Right ventricle myocardium superior (tissue), 1 donor: Measurements from ENCODE around the gene TRABD2B. TPM values are rescaled to one million over a fixed set of nuclear protein-coding genes. Genes with fewer than 3 reads are reported as not detected.

Experiments used
- ATAC-seq: fragments of 200-7000 bp; cut with Tn5 transposase; one replicate; pipeline ENCODE4 v1.9.1; 2020; ENCODE audit warnings: mild to moderate bottlenecking; ENCODE audit not compliant: poor library complexity
- DNase-seq: peaks from one replicate; pipeline ENCODE4 v3.0.0-alpha.2; 2020
- intact Hi-C: fragments of 100-400 bp; cut with DNase I; formaldehyde crosslinking; loops from one replicate; pipeline ENCODE4 v1.11.2; 2022
- total RNA-seq: library from RNA; stranded (reverse); fragmentation: NEBNext Ultra II Directional; extraction: Animal tissue kit (Norgen Biotek cat#: 25700); gene quantifications from one replicate; pipeline ENCODE4 v1.2.1, GENCODE V29; 2021
- donor health status: DM: no; HTN: yes; CAD: no; lungs with severe emphysema.

The TRABD2B gene
- total RNA-seq, 1 donor from 2014 or later, result 0.51 TPM

DNA sequence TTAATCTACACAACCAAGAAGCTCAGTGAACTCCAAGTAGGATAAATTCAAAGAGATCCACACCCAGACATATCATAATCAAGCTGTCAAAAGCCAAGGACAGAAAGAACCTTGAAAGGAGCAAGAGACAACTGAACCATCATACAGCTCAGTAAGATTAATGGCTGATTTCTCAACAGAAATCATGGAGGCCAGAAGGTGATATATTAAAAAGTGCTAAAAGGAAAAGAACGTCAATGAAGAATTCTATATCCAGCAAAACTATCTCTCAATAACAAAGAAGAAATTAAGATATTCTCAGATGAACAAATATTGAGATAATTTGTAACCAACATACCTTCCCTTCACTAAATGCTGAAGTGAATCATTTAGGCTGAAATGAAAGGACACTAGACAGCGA lies 161.8 kb downstream of the TRABD2B start:
- no peak for ATAC-seq
- DNase-seq, result no peak
- intact Hi-C loops, result no loop called here

DNA sequence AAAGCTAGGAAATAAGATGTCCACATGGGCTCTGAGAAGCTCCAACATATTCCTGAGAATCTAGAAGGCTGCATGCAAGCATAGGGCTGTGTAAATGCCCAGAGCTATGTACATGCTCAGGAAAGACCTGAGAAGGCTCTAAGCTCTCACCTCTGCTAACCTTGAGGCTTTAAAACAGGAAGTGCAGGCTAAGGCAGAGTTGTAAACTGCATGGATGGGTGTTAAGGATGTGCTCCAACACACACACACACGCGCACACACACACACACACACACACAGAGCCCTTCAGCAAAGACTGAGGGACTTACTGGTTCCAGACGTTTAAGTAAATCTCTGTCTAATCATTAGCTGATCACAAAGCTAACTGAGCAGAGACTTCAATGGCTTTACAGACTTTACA lies 162.9 kb downstream of the TRABD2B start:
- DNase-seq (no peak), ATAC-seq (no peak)
- intact Hi-C loops, result no loop called here

DNA sequence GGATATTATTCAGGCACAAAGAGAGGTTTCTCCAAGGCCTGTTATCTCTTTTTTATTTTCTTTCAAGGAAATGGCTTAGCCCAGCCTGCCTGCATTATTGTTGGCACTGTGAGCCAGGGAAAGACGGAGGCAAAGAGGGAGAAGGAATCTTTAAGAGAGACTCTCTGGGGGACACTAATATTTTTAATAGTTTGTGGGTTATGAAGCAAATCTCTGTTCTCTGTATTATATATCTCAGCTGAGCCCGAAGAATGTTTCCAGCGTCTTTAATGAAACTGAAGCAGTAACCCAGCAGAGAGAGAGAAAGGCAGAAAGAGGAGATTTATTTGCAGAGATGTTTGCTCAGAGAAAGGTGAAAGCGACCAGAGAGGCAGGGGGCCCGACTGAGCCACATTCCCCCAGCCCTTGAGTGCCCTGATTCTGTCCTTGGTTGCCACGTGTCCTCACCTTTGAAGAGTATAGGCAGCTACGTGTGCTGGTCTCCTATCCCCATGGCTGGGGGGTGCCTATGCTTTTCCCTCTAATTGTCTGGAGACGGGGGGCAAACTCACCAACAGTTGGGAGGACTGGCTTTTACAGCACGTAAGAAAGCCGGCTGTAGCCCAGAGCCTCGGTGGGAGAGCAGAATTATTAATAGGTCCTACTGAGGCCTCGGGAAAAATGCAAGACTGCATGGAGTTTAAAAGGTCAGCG lies 166.4 kb downstream of the TRABD2B start:
- intact Hi-C loops, result no loop called here
- no peak for DNase-seq
- no peak for ATAC-seq

DNA sequence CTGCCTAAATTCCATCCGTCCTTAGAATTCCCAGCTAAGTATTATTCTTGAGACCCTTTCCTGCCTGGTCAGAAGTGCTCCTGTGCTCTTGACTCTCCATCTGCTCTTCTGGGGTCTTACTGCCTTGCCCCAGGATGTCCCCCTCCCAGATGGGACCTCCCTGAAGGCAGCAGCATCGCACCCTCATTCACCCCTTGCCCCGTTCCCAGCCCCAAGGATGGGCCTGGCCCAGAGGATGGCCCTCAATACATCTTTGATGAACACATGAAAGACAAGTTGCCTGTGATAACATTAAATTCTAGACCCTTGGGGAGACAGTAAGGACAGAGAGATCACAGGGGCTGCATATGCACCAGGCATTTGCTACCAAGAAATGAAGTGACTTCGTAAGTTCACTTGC lies 167.2 kb downstream of the TRABD2B start:
- DNase-seq (no peak), ATAC-seq (no peak)
- intact Hi-C loops, result no loop called here

DNA sequence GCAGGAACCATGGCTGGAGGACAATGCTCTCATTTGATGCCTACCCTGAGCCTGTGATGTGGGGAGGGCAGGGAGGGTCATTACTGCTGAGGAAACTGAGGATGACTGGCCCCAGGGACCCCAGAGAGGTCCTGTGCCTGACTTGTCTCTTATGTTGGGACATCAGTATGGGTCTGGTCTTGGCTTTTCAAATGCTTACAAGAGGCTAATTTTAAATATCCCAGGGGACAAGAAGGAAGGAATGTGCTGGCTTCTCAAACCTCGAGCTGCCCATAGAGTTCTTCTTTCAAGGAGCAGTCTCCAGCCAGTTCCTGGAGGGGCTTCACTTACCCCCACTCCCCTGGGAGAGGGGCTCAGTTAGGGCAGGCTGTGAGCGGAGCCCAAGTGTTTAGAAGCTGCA lies 168.2 kb downstream of the TRABD2B start:
- no peak for ATAC-seq
- no peak for DNase-seq
- intact Hi-C loops, result no loop called here

DNA sequence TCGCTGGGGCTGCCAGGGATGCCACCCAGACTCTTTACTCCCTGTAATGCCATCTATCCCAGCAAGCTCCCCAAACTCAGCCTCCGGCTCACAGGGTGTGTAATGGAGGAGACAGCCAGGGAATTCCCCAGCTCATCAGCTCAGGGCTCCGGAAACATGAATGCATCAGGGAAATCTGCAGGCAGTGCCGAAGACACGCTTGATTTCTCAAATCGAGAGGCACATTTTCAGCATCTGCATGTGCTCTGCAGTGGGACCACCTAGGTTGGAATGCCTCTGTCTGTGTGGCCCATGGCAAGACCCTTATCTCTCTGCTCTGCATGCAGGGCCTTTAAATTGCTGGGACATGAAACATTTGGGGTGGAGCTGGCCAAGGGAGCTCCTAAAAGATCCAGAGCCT lies 170.1 kb downstream of the TRABD2B start:
- DNase-seq, result no peak
- intact Hi-C loops, result no loop called here
- no peak for ATAC-seq

DNA sequence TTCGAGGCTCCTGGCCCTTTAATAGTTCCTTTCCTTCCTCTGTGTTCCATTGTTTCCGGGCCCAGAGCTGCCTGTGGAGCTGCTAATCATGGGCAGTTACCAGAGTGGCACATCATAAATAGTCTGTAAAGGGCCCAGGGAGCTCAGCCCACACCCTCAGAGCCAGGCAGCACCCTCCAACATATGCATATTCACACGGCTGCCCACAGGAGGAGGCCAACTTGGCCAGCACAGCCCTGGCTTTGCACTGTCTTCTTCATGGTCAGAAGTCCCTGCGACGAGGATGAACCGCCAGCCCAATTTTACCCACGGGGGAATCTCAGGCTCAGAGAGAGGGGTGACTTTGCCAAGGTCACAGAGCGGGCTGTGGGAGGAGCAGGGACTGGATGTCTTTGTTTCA lies 172.5 kb downstream of the TRABD2B start:
- ATAC-seq (no peak), DNase-seq (no peak)
- intact Hi-C loops, result no loop called here

DNA sequence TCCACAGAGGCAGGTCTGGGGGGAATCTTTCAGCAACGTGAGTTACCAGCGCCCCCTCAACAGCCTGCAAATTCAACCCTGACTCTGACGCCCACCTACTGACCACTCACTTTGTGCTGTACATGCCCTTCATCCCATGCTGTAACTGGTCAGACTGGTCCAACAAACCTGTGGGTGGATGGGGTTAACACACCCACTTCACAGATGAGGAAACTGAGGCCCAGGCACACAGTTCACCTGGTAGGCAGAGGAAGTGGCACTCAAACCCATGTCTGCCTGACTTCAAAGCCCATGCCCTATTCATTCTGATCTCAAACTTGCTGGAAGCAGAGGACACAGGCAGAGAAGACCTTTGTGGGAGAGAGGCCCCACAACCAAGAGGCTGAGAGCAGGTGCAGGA lies 172.9 kb downstream of the TRABD2B start:
- ATAC-seq, result no peak
- no peak for DNase-seq
- intact Hi-C loops, result no loop called here

DNA sequence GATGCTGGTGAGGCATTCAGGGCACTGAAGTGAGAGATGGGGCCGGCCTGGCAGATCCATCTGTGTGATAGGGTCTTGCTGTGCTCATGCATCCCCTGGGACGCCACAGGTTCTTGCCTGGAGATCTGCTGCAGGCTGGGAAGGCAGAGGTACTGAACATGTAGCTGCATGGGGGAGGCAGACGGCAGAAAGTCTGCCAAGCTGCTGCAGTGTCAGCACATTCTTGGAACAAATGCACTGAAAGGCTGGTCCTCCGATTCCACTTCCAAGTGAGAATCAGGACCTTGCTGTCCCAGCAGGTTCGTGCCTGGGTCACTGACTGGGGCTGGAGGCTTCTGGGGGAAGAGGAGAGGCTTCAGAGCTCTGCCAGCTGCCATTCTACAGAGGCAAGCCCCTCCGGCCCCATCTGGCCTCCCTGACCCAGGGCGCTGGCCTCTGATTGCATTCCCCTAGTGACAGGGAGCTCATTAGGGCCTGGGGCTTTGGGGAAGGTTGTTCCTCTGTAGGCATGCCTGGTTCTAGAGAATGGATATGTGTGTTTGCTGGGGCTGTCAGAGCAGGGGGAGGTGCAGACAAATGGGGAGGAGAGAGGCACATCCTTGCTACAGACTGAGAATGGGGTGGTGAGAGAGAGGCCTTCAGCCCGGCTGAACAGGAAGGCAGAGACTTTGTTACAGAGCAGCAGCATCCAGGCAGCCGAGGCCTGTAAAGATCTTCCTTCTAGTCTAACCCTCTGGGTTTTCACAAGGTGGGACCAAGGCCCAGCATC lies 174.0 kb downstream of the TRABD2B start:
- no peak for DNase-seq
- ATAC-seq, result no peak
- intact Hi-C loops, result no loop called here

DNA sequence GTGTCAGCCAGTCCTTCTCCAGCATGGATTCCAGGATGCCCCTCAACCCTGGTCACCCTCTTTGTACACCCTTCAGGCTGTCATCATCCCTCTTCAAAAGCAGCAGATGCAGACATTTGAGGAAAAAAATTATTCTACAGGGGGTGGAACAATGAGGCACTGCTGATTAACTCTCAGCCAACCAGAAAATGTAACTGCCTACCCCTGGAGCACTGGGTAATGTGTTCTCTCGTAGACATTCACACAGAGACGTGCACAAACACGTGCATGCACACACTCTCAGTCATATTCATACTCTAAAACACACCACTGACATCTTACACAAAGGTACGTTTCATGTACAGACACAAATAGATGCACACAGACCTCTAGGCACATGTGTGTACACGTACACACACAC lies 175.4 kb downstream of the TRABD2B start:
- DNase-seq, result no peak
- intact Hi-C loops, result no loop called here
- no peak for ATAC-seq

DNA sequence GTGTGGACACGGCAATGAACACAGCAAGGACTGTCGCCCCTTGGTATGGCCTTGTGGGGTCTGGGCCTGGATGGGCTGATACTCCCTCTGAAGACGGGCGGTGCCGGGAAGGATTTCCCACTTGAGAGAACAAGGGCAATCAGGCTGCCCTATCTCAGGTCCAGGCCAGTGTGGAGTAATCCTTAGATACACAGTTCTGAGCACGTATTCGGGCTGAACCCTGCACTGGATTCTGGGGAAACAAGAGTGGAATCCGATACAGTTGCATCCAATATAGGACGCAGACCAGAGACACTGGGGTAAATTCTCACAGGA lies 177.7 kb downstream of the TRABD2B start:
- intact Hi-C loops, result no loop called here
- no peak for ATAC-seq

DNA sequence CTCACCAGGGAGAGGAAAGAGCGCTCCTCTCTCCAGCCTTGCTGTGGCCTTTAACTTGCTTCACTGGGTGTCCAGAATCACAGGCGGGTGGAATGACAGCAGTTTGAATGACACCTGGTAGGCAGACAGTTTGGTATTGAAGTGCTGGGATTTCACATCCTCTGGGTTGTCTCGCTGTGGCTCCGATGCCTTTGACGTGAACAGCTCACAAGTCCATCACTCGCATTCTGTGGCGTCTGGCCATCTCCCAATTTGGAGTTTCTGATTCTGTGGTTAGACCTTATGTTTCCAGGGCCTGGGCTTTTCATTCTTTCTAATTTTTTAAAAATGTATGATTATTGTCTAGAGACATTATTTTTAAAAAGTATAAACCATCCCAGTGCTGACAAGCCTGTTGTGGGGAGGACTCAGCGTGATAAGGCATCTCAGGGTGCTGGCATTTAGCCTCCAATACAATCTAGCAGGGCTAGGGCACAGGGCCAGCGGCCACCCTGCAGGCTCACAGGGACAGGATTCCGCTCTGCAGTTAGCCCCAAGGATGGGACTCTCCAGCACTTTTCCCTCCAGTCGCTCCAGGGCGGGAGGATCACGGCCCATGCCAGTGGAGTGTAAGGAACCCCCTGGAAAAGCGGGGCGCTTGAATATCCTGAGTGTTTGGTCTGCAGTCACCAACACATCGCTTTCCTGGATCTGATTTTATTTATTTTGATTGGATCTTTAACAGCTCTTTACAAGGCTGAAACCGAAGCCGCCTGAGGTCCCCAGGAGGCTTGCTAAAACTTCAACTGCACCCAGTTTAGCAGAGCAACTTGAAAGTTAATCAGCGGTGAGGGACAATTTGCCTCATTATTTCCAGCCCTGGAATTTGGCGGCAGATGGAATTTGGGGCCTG lies 178.3 kb downstream of the TRABD2B start:
- ATAC-seq (no peak), DNase-seq (no peak)
- intact Hi-C loops, result no loop called here

More for the DNA sequence above, 177.7 kb downstream of the TRABD2B start:
- no peak for DNase-seq

DNA sequence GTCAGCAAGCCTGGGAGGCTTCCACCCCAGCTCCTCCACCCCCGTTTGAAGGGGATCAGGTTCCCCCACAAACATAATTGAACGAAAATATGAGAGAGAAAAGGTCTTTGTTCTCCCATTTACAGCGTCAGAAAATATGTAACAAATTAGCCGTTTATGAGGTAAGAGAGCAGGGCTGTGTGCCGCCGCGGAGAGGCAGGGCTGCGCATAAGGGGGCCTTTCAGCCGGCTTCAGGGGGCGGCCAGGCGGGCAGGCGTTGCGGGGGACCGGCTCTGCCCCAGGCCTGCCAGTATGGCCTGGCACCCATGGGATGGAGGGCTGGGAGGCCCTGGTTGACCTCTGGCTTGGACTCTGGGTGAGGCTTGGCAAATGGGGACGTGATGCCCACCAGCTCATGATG lies 179.3 kb downstream of the TRABD2B start:
- intact Hi-C loops, result no loop called here

DNA sequence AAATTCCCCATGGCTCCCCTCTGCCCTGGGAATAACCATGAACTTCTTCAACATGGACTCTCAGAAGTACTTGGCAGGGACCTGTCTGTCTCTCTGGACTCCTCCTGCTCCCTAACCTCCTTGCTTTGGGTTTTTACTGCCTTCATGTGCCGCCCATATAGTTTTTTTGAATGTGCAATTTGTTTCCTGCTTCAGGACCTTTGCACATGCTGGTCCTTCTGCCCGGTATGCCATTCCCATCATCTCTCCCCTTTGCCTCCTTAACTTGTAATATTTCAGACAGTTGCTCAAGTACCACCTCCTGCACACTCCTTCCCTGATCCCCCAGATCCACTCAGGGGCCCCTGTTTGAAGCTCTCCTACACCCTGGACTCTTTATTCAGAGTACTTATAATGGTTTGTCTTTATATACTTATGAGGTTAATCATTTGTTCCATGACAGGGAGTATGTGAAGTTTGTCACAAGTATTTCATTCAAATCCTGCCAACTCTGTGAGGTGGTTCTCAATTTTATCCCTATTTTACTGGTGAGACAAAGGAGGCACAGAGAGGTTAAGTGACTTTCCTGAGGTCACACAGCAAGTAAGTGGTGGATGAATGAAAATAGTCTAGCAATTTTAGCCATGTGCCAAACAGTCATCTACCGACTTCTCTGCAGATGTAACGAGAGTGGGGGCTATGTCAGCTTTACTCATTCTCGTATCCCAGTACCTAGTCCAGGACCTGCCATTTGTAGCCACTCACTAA lies 180.7 kb downstream of the TRABD2B start:
- no peak for ATAC-seq
- no peak for DNase-seq
- intact Hi-C loops, result no loop called here

More for the DNA sequence above, 179.3 kb downstream of the TRABD2B start:
- ATAC-seq, result no peak
- no peak for DNase-seq

DNA sequence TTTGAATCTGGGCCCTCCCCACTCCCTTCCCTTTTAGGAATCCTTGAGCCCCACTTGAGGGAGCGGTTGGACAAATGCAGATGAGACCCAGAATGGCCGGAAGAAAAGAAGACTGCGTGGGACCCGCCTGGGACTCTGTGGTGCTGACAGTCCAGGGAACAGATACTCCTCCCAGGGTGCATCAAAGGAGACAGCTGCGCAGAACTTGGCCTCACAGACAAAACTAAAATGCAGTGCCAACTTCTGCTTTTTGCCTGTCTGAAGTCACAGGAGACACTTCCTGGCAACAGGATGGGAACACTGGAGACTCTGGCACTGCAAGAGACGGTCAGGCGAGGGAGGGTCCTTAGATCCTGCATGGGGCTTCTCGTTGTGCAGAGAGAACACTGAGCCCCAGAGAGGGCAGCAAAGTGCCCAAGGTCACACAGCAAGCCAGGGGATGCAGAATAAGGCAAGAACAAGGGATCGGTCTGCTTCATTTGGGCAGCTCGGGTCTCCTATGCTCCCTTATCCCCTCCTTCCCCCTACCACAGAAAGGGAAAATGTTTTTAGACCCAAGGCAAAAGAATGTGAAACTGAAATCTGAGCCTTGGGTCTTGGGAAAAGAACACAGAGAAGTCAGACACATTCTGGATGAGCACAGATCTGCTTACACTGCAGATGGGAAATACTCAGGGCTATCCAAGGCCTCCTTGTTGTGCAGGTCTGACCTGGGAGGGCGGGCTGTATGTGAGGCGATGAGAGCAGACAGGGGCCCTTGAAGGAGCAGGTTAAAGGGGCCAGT lies 182.4 kb downstream of the TRABD2B start:
- DNase-seq (no peak), ATAC-seq (peak; percentile 51)
- intact Hi-C loops, result no loop called here

DNA sequence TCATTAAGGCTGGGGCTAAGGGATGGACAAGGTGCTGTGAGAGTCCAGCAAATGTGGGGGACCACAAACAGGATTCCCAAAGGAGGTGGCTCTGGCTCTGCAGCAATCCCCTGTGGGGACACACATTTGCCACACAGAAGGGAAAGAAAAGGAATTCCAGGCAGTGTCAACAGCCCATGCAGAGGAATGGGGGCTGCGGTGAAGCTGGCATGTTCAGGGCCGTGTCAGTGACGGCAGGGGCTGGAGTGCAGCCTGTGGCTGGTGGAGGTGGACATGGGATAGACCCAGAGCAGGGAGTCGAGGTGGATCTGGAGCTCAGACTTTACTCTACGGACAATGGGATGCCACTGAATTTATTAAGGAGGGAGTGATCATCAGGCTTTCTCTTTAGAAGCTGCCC lies 183.2 kb downstream of the TRABD2B start:
- no peak for DNase-seq
- ATAC-seq, result no peak

DNA sequence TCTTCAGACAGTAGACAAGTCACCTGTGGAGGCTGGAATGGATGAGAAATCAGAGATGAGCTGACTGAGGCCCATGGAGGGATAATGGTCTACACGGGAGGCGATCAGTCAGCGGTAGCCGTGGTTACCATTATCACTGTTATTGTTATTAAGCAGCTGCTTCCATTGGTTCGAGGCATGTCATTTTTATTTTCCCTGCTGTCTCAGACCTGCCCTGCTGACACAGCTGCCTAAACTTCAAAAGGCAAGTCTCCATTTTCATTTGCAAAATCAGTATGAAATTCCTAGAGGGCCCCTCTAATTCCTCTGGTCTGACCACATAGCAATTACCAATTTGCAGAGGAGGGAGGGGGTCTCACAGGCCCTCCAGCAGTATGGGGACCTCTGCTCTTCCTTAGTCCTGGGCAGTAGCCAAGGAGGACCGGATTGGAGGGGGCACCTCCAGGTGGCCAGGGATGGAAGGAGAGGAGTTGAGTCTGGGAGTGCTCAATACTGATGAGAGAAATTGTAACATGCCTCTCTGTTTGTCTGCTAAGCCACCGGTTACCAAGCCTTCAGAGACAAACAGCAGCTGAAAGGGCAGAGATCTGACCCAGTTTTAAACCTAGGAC lies 184.2 kb downstream of the TRABD2B start:
- no peak for DNase-seq
- no peak for ATAC-seq
- intact Hi-C loops, result no loop called here

More for the DNA sequence above, 183.2 kb downstream of the TRABD2B start:
- intact Hi-C loops, result no loop called here
